GM21723 (cell line): ENCODE measurements around the gene GCG.
A peak's percentile ranks its signal among the peaks of the same experiment; 100 is the strongest.

Experiments
- ATAC-seq: cut with Tn5 transposase; IDR thresholded peaks from one replicate; pipeline ENCODE4 v1.9.1; 2021; ENCODE audit warnings: mild to moderate bottlenecking, moderate library complexity; ENCODE audit not compliant: unreplicated experiment

Gene GCG

DNA sequence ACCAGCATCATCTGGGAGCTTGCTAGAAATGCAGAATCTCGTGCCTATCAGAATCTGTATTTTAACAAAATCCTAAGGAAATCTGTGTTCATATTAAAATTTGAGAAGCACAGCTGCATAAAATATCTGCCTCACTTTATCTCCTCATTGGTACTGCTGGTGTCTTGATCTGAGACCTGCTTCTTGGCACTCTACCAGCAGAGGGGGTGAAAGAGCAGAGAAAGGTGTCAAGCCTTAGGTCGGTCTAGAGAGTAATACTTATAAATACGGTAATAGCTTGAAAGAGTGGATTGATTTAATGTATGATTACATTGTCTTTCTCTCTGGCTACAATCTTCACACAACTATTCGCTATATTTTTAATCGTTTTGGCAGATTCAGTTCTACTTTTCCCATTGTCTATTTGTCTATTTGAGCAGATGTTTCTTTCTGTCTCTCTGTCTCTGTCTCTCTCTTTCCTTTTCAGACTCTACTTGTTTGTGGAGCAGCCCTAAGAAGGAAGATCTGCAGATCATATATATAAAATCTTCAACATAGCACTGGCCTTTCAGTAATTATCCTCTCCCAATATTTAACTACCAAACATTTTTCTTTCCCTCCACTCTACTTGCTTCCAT is 1.7 kb upstream of the GCG start:
- peak; percentile 94 for ATAC-seq

DNA sequence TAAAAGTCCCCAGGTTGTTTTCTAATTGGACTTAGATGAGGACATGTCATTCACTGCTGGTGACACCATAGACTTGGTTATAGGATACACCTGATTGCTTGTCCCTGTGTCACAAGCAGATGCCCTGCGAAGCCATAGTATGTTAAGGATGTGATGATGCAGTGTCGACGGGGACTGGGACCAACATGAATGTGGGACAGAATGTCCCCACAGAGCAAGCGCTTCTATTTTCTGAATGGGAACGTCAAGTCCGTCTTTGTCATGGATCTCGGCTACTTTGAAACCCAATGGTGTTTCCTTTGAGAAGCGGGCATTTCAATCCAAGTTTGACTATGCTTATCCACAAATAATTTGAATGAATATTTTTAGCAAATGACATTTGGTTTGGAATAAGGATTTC is 2.1 kb downstream of the GCG start:
- no peak for ATAC-seq

DNA sequence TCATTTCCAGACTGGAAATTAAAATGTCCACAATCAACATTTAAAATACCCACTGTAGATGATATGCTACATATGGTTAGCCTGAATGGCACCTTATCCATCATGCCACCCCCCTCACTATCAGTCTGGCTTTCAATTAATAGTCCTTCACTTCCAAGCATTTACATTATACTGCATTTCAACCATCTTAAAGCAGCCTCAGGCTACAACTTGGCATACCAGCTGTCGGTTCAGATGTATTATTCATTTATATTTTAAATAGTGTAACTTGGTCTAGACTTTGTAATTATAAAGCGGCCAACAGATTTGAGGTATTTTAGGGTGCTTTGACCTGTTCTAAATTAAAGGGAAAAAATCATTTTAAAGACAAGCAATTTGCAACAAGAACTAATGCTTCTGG is 2.6 kb downstream of the GCG start:
- ATAC-seq, result no peak

DNA sequence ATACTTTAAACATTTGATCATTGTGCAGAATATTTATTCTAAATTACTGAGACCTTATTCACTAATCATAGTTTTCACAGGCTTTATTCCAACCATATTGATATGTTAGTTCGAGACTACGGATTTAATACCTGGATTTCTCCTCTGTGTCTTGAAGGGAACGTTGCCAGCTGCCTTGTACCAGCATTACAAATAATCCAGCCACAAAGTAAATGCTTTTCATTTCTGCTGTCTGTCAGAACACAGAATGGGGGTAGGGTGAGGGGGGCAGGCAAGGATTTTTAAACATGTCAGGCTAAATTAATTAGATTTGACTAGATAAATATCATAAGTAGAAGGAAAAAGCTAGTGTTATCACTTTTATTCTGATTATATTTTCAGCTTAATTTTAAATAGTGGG is 3.1 kb downstream of the GCG start:
- no peak for ATAC-seq

DNA sequence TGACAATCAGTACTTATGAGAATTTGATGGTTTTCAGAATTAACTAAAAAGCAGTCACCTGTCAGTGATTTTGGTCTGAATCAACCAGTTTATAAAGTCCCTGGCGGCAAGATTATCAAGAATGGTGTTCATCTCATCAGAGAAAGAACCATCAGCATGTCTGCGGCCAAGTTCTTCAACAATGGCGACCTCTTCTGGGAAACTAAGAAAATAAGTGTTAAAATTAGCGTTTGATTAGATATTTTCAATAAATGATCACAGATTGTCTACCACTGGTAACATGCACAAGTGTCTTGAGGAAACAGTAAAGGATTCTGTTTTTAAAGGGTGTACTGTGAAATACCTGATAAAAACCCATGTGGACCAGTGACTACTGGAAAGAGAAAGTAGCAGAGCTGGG is 8.1 kb downstream of the GCG start:
- no peak for ATAC-seq

DNA sequence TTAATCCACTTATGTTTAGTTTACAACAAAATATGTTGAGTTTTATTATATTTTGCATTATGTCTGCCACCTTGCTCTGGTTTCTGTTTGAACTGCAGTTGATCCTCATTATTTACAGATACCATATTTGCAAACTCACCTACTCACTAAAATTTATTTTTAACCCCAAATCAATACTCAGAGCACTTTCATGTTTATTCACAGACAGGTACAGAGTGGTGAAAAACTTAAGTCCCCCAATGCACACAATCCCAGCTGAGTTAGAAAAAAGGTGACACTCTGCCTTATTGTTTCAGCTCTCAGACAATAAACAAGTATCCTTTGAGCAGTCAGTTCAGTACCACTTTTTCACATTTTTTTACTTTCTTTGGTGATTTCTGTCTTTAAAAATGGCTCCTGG is 13.7 kb downstream of the GCG start:
- no peak for ATAC-seq

DNA sequence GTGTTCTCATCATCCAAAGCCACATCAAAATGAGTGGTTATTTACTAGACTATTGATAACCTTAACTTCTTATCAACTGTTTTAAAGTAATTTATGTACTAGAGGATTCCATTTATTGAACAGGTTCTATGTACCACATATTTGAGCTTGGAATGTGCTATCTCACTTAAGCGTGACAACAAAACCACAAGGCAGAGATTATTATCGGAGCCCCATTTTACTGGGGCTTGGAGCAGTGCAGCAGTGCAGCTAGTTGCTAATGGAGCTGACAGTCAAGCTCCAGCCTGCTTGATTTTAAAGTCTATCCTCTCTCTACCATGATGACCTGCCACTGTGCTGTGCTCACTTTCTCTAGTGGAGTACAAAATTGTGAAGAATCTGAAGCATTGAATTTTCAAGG is 24.6 kb downstream of the GCG start:
- no peak for ATAC-seq

DNA sequence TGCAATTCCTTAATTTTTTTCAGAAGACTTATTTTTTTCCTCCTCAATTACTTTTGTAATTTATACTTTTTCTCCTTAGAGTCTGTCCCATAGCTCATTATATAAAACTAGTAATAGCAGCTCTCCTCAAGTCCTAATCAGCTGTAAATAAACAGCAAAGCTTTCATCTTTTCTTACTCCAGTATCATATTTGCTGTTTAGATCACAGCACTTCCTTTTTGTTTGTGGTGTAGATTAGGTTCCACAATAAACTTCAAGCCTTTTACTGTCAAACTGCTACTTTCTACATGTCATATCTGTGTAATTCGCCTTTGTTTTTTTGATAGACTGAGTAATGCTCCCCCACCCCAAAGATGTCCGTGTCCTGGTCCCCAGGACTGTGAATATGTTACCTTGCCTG is 25.5 kb downstream of the GCG start:
- ATAC-seq, result peak; percentile 6

DNA sequence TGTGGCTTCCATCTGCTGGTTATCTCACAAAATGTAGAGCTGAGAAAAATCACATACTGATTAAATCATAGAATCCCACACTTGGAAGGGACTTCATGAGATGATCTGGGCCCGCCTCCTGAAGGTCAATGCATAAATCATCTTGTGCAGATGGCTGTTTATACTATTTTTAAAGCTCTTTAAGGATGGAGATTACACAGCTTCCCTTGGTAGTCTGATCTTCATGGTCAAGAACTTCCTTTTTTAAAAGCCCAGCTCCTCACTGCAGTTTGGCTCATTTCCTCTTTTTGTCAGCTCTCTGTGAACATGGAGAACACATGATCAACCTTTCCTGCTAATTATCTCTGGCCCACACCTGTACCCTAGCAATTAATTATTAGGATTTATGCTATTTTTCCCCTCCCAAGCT is 25.9 kb downstream of the GCG start:
- peak; percentile 98 for ATAC-seq

DNA sequence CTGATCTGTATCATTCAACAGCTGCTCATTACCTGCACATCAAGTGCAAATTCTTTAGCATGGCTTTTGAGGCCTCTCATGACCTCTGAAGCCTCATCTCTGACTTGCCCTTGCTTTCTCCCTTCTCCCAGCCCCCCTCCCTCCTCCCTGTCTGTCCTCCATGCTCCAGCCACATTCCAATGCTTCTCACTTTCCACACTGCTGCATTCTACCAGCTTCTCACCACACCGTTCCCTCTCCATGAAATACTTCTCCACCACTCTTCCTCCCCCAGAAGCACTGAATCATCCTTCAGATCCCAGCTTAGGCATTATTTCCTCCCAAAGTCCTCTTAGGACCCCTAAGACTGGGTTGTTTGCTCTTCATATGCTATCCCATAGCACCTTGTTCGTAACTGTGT is 26.9 kb downstream of the GCG start:
- ATAC-seq, result no peak

DNA sequence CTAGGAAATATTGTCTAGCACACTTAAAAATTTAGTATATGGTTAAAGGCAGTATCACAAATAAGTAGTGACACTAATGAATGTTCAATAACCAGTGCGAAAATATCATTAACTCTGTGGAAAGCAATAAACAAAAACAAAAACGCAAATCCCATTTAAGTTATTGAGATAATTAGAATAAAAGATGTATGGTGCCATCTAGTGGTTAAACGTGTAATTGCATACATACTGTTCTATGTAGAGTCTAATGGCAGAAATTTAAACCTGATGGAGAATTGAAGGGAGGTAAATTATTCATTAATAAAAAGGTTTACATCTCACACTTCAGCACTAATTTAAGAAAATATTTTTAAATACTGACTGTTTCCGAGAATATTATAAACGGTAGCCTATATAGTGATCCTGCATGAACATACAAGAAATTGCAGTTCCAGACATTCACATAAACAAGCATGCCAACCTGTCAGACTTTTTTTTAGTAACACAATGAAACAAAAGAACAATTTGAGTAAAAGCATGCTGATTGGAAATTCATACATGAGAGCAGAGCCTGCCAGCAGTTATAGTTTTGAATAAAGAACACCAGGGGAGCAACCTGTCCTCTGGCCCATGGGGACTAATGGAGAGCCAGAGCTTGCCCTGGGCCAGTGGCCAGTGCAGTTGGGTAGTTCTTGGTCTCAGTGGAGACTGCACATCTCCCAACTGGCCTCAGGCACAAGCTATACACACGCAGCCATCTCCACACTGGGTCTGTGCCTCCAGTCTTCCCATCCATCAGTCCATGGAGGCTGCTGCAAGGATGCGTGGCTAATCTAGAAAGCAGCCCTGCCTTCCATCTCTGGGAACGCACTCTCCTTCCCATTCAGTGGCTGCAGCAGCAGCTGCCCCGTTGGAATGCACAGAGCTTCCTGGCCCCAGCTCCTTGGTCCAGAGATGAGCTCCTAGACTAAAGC is 28.0 kb downstream of the GCG start:
- no peak for ATAC-seq

DNA sequence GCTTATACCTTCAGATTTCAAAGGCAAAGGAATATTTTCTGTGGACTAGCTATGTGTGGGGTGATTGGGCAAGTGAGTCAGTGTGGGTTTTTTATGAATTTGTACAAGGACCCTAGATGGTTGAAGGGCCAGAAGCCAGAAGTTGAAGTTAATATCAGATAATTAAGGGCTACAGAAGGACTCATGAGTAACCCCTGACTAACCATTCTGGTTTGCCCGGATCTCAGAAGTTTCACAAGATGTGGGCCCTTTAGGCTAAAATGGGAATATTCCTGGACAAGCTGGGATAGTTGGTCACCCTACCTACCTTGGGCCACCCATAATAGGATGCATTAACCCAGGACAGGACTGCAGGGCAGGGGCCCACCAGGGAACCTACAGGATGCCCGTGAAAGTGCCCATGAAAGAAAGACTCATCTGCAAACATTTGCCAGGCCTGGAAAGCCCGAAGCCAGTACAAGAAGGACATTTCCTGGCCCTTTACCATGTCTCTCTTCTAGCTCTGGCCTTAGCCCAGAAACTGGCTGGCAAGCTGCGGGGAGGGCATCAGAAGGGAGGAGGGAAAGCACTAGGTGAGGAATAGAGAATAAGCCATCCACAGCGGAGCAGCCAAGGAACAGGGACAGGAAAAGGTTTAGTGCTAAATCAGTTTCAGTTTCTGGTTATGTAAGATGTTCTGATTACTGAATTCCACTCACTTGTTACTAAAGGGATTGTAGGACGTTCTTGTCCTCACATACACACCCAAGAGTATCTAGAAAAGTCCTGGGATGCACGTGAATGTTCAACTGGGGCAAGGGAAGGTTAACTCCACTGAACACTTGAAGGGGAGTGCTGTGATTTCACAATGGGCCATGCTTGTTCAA is 33.6 kb downstream of the GCG start:
- ATAC-seq, result no peak

DNA sequence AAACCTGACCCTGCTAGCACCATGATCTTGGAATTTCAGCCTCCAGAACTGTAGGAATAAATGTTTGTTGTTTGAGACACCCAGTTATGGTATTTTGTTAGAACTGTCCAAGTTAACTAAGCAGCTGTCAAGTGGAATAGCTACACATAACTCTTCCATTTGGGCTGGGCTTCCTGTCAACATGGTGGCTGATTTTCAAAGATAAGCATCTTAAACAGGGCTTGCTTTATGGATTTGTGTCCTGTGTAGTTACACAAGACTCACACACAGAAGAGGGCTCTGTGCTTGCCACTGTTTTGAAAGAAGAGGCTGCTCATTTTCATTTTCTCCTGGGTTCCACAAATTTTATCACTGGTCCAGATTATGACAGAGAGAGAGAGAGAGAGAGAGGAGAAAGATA is 35.7 kb downstream of the GCG start:
- no peak for ATAC-seq

DNA sequence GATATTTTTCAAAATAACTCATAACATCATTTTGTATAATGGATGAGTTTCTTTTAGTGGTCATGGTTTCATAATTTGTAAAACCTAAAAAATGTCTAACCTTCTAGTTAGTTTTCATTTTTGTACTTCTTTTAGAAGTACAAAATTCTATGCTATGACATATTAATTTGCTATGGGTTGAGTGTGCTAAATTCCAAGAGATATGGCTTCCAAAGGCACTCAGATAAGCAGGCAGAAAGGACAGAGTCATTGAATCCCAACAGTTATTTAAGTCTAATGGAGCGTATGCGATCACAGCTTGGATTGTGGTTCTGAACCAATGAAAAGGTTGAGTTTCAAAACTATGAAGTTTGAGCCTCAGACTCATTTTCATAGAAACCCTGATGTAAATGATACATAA is 37.0 kb downstream of the GCG start:
- no peak for ATAC-seq

DNA sequence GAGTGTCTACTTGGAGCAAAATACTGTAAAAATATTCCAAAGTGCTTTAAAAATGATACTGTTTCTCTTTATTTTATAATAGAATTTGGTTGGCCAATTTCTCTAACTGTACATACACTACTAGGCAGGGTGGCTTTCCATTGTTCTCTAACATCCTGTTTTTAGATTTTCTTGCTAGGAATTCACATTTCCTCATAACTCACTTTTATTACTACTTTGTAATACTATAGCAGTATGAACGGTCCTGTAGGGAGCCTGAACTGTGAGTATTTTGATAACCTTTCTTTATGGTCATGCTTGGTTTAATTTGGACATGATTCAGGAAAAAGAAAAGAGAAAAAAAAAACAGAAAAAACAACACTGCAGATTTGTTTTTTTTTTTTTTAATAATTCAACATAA is 37.8 kb downstream of the GCG start:
- ATAC-seq, result no peak

DNA sequence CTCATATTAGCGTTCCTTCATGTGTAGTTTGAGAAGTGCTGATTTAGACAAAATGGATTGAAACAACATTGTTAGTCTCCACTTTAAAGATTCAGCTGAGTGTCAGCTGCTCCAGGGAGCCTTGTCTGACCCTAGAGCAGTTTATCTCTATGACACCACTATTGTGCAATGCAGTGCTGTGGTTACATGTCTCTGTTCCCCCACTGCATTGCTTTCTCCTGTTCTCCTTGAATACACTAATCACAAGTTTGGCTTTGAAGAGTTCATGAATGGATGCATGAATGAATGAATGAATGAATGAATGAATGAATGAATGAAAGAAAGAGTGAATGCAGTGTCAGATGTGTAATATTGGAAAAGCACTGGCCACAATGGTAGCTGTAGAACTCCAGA is 38.3 kb downstream of the GCG start:
- ATAC-seq, result no peak

DNA sequence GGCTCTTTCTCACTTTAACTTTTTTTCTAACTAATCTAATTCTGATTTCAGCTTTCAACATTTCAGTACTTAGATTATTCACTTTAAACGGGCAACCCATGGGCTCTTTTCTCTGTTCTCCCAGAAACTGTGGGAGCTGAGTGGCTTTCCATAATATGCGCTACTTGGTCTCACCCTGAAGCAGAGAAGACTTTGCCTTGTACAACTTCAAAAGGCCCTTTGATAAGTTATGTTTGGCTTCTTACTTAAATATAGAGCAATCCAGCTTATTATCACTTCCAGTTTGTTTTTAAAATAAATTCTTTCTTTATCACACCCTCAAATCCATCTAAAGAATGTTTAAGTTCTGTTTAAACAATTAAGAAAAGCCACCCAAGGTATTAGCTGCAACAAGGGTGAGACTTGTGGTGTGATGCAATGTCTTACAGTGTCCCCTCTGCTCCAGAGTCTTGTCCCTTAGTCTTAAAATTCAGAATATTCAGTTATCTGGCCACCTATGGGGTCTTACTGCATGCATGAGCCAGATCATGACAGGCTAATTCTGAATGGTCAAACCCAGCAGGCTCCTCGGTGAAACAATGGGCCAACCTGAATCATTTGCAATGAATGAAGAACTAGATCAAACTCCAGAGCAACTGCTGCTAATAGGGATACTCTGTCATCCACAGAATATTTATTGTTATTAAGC is 38.8 kb downstream of the GCG start:
- ATAC-seq, result no peak

DNA sequence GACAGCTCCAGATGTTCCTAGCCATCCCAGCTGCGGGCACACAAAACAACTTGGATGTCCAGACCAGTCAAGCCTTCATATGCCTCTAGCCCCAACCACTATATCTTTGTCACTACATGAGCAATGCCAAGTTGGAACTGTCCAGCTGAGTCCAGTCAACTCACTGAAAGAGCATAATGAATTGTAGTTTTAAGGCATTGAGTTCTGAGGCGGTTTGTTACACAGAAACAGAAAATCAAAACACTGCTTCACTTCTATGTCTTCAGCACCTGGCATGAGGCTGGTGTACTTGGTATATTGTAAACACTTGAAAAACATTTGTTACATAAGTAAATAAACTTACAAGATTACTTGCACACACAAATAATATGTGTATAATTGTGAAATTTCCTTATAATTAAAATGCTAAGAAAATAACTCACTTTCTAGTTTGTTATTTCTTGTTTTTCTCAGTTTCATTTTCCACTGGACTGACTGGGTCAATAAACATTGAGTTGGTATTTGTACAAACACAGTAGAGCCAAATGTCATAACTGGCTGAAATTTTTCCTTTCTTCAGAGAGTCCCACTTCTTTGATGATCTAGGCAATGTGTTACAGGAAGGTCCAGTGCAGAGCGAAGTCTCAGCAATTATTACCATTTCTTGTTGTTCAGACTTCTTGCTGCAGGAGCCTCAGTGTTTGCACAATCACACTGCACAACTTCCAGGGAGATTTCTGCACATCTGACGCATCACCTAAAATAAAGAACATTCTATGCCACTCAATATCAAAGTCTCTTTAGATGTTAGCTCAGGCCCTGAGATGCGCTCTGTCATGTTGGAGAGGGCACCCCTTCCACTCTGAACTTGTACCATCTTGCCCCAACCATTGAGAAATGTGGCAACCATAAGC is 39.8 kb downstream of the GCG start:
- no peak for ATAC-seq

DNA sequence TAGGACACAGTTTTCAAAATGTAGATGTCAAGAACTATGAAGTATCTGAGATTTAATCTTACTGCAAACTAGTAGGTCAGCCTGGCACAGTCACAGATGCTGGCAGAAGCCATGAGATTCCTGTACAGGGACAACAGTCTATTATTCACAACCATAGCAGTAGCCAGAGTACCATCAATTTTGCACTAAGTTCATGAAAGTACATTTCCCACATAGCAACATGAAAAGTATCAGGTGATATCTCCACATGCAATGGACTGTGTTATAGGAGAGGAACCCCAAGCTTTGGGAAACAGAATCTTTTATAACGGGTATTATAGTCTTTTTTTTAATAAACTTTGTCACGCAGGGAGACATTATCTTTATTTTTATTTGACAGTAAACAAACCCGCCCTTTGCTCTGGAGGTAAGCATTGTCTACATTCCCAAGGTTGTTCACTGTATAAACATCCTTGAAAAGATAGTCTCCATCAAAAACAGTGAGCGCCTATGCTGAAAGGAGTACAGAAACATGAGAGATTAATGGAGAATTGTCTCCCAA is 44.6 kb downstream of the GCG start:
- ATAC-seq, result no peak

DNA sequence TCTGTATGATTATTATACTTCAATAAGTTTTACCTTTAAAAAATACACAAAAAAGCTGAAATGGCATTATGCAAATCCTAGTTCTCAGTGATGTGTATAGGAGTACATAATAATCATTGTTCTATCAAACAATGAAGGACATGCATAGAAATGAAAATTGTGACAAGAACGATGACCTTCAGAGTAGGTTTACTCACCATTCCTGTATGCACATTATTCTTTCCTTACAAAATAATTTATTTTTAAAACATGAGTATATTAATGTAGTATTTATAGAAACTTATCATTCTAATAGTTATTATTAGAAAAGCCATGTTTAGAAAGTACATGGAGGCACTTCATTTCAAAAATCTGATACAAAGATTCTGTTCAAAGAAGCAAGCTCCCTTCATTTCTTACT is 45.3 kb downstream of the GCG start:
- no peak for ATAC-seq
